Stimulated activated CD8-positive, alpha-beta memory T cell treated with anti-CD3 and anti-CD28 coated beads, Interleukin-15, amount 100 ng/mL, for 48 hours (primary cell): ENCODE measurements around the gene RHBDL3.
A peak's percentile ranks its signal among the peaks of the same experiment; 100 is the strongest.
"Not testable (repeated sequence)": the region's sequence is repeated elsewhere in the genome, so short reads cannot be mapped to it uniquely, and the experiment has no call there.

Experiments used
- DNase-seq, 2 donors: peaks; one replicate each; pipeline ENCODE4 v3.0.0-alpha.2; 2020; ENCODE audit warnings: low read depth in 2 of 2

Gene RHBDL3

GRCh38 chr17:32289471-32290070 is 23.9 kb downstream of the RHBDL3 start:
- no peak for DNase-seq

DNA sequence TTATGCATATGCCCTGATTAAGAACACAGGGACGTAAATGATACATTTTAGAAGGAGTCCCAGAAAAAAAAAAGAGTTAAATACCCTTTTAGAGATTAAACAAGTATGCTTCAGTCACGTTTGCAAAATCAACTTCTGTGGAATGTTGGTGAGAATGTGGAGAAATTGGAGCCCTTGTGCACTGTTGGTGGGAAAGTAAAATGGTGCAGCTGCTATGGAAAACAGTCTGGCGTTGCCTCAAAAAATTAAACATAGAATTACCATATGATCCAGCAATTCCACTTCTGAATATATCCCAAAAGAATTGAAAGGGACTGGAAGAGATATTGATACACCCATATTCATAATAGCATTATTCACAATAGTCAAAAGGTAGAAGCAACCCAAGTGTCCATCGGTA is 26.5 kb downstream of the RHBDL3 start:
- DNase-seq = no peak

DNA sequence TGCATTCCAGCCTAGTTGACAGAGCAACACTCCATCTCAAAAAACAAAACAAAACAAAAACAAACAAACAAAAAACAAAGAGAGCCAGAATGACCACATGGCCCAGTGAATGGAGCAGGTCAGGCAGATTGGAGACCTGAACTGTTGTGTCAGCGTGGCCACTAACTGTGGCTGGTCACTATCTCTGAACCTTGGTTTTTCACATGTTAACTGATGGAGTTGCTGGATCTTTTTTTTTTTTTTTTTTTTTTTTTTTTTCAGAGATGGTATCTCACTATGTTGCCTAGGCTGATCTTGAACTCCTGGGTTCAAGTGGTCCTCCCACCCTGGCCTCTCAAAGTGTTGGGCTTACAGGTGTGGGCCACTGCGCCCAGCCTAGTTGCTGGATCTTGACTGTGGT is 31.8 kb downstream of the RHBDL3 start:
- DNase-seq = no peak

GRCh38 chr17:32297860-32298259 is 32.2 kb downstream of the RHBDL3 start:
- no peak for DNase-seq

GRCh38 chr17:32298298-32298697 is 32.7 kb downstream of the RHBDL3 start:
- DNase-seq = no peak

DNA sequence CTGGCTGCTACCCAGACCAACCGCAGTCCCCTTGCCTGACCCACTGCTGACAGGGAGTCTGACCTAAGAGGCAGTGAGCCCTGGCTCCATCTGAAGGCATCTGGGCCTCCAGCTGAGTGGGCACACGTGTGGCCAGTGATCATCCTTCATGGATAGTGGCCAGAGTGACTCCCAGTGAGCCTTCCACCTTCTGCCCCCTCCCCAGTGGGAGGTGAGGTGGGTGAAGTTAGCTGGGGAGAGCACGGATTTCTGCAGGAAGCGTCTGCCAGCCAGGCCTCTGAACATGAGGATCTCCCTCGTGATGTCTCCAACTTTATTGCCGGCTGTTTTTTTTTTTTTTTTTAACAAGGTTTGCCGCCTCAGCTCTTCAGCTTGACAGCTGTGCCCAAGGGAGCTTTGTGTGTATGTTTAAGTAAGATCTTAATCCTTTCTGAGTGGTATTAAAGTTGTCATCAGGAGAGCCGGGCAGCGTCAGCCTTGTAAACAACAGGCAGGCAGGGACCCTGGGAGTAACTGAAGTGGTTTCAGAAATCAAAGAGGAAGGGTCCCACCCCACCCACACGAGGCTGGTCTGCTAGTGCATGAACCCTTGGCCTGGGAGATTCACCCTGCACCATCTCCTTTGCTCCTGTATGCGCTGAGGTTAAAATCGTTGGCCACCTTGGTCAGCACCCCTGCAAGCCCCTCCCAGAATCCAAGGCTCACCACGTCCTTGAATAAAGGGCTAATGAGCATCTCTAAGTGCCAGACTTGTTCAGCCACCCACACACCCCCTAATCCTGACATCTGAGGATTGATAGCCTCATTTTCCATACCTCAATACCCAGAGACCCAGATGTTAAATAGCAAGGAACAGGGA is 33.3 kb downstream of the RHBDL3 start:
- no peak for DNase-seq

- DNase-seq = no peak
These were observed 34.0 kb downstream of the RHBDL3 start for GRCh38 chr17:32299580-32300164.

GRCh38 chr17:32302037-32302436 is 36.4 kb downstream of the RHBDL3 start:
- DNase-seq = no peak

DNA sequence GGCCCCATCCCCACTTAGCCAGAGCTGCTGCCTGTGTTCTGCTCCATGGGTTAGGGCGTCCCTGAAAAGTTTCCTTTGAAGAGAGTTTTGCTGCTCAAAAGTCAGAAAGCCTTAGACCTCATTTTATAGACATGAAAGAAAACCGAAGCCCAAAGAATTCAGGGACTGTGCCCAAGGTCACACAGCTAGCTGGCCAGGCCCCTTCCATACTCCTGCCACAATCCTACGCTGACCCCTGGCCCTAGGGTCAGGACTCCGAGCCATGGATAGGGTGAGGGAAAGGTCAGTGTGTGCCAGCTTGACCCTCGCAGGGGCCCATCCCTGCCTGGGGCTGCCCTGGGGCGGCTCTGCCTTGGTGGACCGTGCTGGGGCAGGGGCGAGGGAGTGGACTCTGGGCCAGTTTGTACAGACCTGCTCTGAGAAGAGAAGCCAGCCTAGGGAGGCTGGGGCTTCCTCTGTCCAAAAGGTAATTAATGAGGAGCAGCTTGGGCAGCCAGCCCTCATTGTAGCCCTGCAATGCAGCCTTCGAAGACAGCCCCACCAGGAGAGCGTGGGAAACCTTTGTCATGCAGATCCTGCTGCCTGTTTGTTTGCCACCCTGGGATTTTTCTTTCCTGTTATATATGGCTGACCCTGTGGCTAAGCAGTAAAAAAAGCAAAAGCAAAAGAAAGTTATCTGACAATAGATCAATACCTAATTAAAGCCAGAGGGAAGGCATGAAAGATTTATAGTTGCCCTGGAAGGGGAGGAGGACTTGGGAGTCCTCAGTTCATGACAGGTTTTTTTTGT is 37.4 kb downstream of the RHBDL3 start:
- no peak for DNase-seq

DNA sequence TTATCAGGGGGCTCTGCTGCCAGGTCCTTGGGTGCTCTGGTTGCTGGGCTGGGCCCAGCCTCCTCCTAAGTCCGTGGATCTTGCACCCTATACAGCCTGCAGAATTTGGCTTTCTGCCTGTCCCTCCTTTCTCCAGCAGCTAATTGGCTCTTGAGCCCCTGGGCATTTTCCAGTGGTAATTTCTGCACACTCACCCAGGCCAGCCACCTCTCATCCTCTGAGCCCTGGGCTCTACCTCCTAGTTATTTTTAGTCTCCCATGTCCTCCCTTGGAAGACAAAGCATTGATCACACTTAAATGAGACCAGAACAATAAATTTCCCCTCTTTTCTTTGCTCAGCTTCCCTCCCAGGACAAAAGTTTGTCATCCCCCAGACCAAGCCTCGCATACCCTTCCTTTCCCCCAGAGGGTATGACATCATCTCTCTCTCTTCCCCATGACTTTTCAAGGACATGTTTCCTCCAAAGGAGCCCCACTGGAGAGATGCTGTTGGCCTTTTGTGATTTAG is 38.2 kb downstream of the RHBDL3 start:
- no peak for DNase-seq

DNA sequence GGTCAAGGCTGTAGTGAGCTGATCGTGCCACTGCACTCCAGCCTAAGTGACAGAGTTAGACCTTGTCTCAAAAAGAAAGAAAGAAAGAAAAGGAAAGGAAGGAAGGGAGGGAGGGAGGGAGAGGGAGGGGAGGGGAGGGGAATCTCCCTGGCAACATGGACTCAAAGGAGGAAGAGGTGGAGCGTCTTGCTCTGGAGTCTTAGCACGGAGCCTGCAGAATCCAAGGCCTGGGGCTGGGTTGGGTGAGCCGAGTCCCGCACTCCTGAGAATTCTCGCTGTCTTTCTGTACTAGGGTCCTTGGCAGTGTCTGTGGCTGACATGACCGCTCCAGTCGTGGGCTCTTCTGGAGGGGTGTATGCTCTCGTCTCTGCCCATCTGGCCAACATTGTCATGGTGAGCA is 39.4 kb downstream of the RHBDL3 start:
- DNase-seq = no peak

DNA sequence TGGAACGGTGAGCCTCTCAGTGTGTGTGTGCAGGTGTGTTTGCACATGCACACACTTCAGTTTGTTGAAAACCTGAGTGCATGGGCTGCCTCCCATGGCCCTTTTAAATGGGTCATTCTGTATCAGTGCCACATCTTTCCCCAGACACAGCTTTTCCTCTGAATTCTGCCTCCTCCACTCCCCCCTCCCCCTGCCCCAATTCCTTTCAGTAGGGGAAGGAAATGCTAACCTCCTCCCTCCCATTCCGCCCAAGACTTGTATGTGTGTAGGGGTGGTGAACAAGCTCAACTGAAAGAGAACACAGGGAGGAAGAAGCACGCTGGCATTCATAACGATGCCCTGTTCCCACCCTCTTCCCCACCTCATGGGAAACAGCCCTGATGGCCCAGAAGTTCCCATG is 42.0 kb downstream of the RHBDL3 start:
- DNase-seq = no peak

DNA sequence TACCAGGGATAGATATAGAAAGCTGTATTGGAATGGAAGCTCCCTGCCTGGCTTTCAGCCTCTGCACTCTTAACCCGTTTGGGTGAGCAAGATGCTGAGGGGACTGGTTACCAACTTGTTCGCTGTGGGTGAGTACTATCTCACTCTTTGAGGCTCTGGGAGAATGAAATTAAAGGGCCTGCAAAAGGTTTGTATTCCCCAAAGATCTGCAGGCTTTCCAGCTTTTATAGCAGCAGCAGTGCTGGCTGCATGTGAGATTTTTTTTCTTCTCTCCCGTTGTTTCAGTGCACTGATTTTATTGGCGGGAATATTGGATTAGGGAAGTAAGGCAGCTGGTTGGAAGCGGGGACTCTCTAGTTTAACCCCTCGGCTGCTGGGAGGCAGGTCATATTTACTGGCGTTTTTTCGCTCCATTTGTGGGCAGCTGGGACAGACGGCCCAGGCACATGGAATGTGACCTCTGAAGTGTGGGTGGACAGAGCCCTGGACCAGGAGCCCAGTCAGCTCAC is 45.5 kb downstream of the RHBDL3 start:
- DNase-seq = no peak

DNA sequence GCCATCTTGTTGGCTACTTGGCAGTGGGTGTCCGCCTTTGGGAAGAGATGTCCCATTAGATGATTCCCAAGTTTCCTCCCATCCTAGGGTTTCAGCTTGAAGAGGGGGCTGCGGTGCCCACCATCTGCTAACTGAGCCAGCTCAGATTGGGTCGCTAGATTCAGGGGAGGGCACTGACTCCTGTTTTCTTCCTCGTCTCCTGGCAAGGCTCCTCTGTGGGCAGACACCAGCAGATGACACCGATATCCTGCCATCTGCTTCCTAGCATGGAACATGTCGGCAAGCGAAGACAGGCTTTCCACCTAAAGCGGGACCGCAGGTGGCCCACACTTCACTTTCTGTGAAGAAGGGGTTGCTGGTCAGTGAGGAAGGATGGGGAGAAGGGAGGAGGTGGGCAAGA is 49.0 kb downstream of the RHBDL3 start:
- no peak for DNase-seq

DNA sequence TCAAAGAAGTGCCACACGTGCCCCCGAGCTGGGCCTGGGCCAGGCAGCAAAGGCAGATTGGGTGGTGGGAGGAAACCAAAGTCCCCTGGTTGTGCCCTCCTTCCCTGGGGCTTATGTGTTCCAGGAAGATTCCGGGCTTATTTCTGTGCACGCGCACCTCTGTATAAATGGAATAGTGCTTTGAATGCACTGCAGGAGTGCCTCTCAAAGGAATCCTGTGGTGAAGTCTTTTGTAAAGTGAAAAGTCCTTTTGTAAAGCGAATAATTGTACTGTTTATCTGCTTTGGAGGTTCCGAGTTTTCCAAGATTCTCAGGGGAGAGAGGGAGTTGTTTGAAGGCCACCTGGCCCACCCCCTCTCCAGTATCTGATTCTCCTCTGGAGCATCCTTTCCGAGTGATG is 49.5 kb downstream of the RHBDL3 start:
- DNase-seq = no peak

- not testable (repeated sequence) for DNase-seq
These were observed 51.0 kb downstream of the RHBDL3 start for GRCh38 chr17:32316653-32317052.

DNA sequence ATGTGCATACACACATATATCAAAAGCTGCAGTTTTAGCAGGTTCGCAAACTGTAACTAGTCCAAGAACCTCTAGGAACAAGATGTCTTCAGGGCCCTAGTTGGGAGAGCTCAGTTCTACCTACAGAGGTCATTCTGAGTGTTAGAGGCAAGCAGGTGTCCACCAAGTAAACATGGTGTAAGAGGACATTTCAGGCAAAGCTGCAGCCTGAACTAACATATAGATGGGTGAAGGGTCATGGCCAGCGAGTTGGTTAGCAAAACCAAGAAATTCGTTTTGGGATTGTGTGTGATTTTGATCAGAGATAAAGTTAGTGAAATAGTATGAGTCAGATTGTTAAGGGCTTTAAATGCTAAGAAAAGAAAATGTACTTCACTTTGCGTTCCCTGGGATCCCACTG is 51.7 kb downstream of the RHBDL3 start:
- no peak for DNase-seq

- DNase-seq = no peak
These were observed 52.4 kb downstream of the RHBDL3 start for GRCh38 chr17:32318071-32318470.

DNA sequence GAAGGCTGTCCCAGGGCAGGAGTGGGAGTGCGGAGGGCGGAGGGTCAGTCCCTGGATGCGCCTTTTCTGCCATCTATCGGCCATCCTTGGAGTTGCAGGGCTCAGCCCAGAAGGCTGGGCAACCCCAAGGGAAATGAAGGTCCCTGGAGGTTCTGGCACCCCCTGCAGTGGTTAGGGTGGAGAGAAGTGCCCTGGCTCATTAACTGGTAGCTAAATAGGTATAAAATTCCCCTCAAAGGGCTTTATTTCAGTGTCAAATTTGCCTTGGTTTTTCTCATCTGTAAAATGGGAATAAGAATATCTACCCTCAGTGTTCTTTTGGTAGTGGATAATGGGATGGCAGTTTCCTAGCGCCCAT is 53.9 kb downstream of the RHBDL3 start:
- DNase-seq = peak; percentile 62 to 64

DNA sequence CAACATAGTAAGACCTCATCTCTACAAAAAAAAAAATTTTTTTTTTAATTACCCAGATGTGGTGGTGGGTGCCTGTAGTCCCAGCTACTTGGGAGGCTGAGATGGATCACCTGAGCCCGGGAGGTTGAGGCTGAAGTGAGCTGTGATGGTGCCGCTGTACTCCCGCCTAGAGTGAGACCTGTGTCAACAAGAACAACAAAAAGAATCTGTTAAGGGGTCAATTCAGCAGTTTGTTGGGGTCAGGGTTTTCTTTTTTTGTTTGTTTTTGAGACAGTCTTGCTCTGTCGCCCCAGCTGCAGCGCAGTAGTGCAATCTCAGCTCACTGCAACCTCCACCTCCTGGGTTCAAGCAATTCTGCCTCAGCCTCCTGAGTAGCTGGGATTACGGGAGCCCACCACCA is 54.4 kb downstream of the RHBDL3 start:
- not testable (repeated sequence) for DNase-seq

DNA sequence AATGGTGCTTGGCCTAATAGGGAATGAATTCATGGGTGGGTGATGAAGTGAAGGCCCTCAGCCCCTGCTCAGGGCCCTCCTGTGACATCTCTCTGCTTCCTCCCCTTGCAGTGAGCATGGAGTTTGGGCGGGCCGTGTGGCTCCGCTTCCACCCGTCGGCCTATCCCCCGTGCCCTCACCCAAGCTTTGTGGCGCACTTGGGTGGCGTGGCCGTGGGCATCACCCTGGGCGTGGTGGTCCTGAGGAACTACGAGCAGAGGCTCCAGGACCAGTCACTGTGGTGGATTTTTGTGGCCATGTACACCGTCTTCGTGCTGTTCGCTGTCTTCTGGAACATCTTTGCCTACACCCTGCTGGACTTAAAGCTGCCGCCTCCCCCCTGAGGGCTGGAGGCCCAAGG is 55.2 kb downstream of the RHBDL3 start:
- DNase-seq = no peak

- DNase-seq = no peak
These were observed 57.4 kb downstream of the RHBDL3 start for GRCh38 chr17:32323046-32323445.
